ENCODE data around the gene PPFIA1.

PPFIA1 gene

GRCh38 chr11:70296681-70297080 lies 26.2 kb downstream of the PPFIA1 start:
- Histone ChIP-seq H3K79me2 (ENCODE audit: low read length) (peaks cover 39% of the 10 kb centered on the region), H4K20me1 (ENCODE audit: insufficient read depth, low read length) (peaks cover 39% of the 10 kb centered on the region), H3K27me3 (ENCODE audit: low read depth, low read length) (no peaks in the 10 kb centered on the region)

GRCh38 chr11:70297341-70297740 lies 26.9 kb downstream of the PPFIA1 start:
- no peaks in the 10 kb centered on the region for H3K4me1 ChIP-seq (ENCODE audit: low read length)
- no peak overlapping the region for H2AFZ ChIP-seq (ENCODE audit: low read depth, low read length)
- H3K4me3 ChIP-seq (ENCODE audit: low read length), result no peak overlapping the region
- peaks cover 40% of the 10 kb centered on the region for H3K36me3 ChIP-seq (replicated peaks; ENCODE audit: low read depth, low read length)
- H4K20me1 ChIP-seq (ENCODE audit: insufficient read depth, low read length), result peaks cover 45% of the 10 kb centered on the region
- H3K79me2 ChIP-seq (ENCODE audit: low read length), result peaks cover 42% of the 10 kb centered on the region
- H3K27me3 ChIP-seq (ENCODE audit: low read depth, low read length), result no peaks in the 10 kb centered on the region
- TF ChIP-seq CTCF (IDR thresholded peaks at IDR 0.05; ENCODE audit: low read depth, low read length) (no peak), EZH2phosphoT487 (IDR thresholded peaks at IDR 0.05; ENCODE audit: low read depth) (no peak)
- H3K27ac ChIP-seq (ENCODE audit: low read length), result no peak overlapping the region
- no peak overlapping the region for H3K4me2 ChIP-seq (ENCODE audit: low read length)
- H3K9me3 ChIP-seq (ENCODE audit: insufficient read depth, low read length), result no peaks in the 10 kb centered on the region
- H3K9ac ChIP-seq (ENCODE audit: low read length), result no peak overlapping the region

More at GRCh38 chr11:70296681-70297080, 26.2 kb downstream of the PPFIA1 start:
- TF ChIP-seq CTCF (IDR thresholded peaks at IDR 0.05; ENCODE audit: low read depth, low read length), result no peak
- TF ChIP-seq EZH2phosphoT487 (IDR thresholded peaks at IDR 0.05; ENCODE audit: low read depth), result no peak
- H3K9me3 ChIP-seq (ENCODE audit: insufficient read depth, low read length), result no peaks in the 10 kb centered on the region
- H3K4me2 ChIP-seq (ENCODE audit: low read length), result no peak overlapping the region
- H3K4me1 ChIP-seq (ENCODE audit: low read length), result no peaks in the 10 kb centered on the region
- no peak overlapping the region for H3K27ac ChIP-seq (ENCODE audit: low read length)
- no peak overlapping the region for H2AFZ ChIP-seq (ENCODE audit: low read depth, low read length)
- H3K4me3 ChIP-seq (ENCODE audit: low read length), result no peak overlapping the region
- H3K36me3 ChIP-seq (replicated peaks; ENCODE audit: low read depth, low read length), result peaks cover 41% of the 10 kb centered on the region
- H3K9ac ChIP-seq (ENCODE audit: low read length), result no peak overlapping the region

GRCh38 chr11:70298243-70298915 lies 27.9 kb downstream of the PPFIA1 start:
- no peaks in the 10 kb centered on the region for H3K27me3 ChIP-seq (ENCODE audit: low read depth, low read length)
- H3K36me3 ChIP-seq (replicated peaks; ENCODE audit: low read depth, low read length), result peaks cover 35% of the 10 kb centered on the region
- TF ChIP-seq EZH2phosphoT487 (IDR thresholded peaks at IDR 0.05; ENCODE audit: low read depth) (no peak), CTCF (IDR thresholded peaks at IDR 0.05; ENCODE audit: low read depth, low read length) (no peak)
- H3K4me1 ChIP-seq (ENCODE audit: low read length), result no peaks in the 10 kb centered on the region
- H3K4me3 ChIP-seq (ENCODE audit: low read length), result no peak overlapping the region
- no peak overlapping the region for H3K27ac ChIP-seq (ENCODE audit: low read length)
- H3K9ac ChIP-seq (ENCODE audit: low read length), result no peak overlapping the region
- H2AFZ ChIP-seq (ENCODE audit: low read depth, low read length), result no peak overlapping the region
- peaks cover 42% of the 10 kb centered on the region for H3K79me2 ChIP-seq (ENCODE audit: low read length)
- no peak overlapping the region for H3K4me2 ChIP-seq (ENCODE audit: low read length)
- H4K20me1 ChIP-seq (ENCODE audit: insufficient read depth, low read length), result peaks cover 43% of the 10 kb centered on the region
- H3K9me3 ChIP-seq (ENCODE audit: insufficient read depth, low read length), result no peaks in the 10 kb centered on the region

GRCh38 chr11:70299636-70300035 lies 29.1 kb downstream of the PPFIA1 start:
- H2AFZ ChIP-seq (ENCODE audit: low read depth, low read length), result no peak overlapping the region
- peaks cover 53% of the 10 kb centered on the region for H4K20me1 ChIP-seq (ENCODE audit: insufficient read depth, low read length)
- no peak overlapping the region for H3K4me3 ChIP-seq (ENCODE audit: low read length)
- TF ChIP-seq EZH2phosphoT487 (IDR thresholded peaks at IDR 0.05; ENCODE audit: low read depth), result no peak
- no peak for TF ChIP-seq CTCF (IDR thresholded peaks at IDR 0.05; ENCODE audit: low read depth, low read length)
- H3K27me3 ChIP-seq (ENCODE audit: low read depth, low read length), result no peaks in the 10 kb centered on the region
- H3K4me2 ChIP-seq (ENCODE audit: low read length), result no peak overlapping the region
- H3K9me3 ChIP-seq (ENCODE audit: insufficient read depth, low read length), result no peaks in the 10 kb centered on the region
- H3K79me2 ChIP-seq (ENCODE audit: low read length), result peaks cover 46% of the 10 kb centered on the region
- H3K9ac ChIP-seq (ENCODE audit: low read length), result no peak overlapping the region
- H3K27ac ChIP-seq (ENCODE audit: low read length), result no peak overlapping the region
- H3K36me3 ChIP-seq (replicated peaks; ENCODE audit: low read depth, low read length), result peaks cover 27% of the 10 kb centered on the region
- H3K4me1 ChIP-seq (ENCODE audit: low read length), result no peaks in the 10 kb centered on the region
